Spleen (tissue), 7 donors: Measurements from ENCODE around the gene PAX5.

Experiments used
- CTCF ChIP-seq, 11 experiments: fragments of 200-600 bp in 7 of 11; fragments of 450-650 bp in 4 of 11; sonication (generic) in 4 of 11; IDR thresholded peaks in 8 of 11; conservative IDR thresholded peaks in 3 of 11; 1 replicate in 7 of 11; 2 replicates in 4 of 11; pipeline versions ENCODE4 v1.4.0 to v1.8.0; 2016 to 2021; ENCODE audit warnings: antibody characterized with exemption in 11 of 11, inconsistent platforms in 4 of 11, mild to moderate bottlenecking in 1 of 11
- POLR2A ChIP-seq, 3 donors: fragments of 450-650 bp; IDR thresholded peaks; one replicate each; pipeline ENCODE4 v1.5.1; 2017; ENCODE audit warnings: antibody characterized with exemption in 3 of 3, mild to moderate bottlenecking in 1 of 3
- POLR2AphosphoS5 ChIP-seq, 3 donors: sonication (generic); formaldehyde crosslinking; IDR thresholded peaks; one replicate each; pipeline ENCODE4 v1.5.1; 2017; ENCODE audit warnings: antibody characterized with exemption in 3 of 3
- donor health status: DM: no; HTN: no; CAD: no; lungs with moderate emphysema.
- donor health status: DM: no; HTN: no; CAD: no.
- donor health status: DM: no; HTN: no; CAD: no.

- no peak for TF ChIP-seq POLR2A (IDR thresholded peaks at IDR 0.05)
- TF ChIP-seq CTCF (IDR thresholded peaks at IDR 0.05 in 8 of 11, conservative IDR thresholded peaks at IDR 0.05 in 3 of 11): no peak
- peak in 1 of 3 donors; percentile 43 for TF ChIP-seq POLR2AphosphoS5 (IDR thresholded peaks at IDR 0.05)
Observed at GRCh38 chr9:36898431-36899020, 135.5 kb downstream of the PAX5 start.
